Neutrophil (primary cell): Measurements from ENCODE around the gene DNM1.

ENCODE experiments used
- H3K27ac ChIP-seq: fragments of 200-600 bp; sonication (generic); 2 replicates; pipeline ENCODE4 v1.5.1; 2016; ENCODE audit warnings: mild to moderate bottlenecking, moderate library complexity
- H3K27me3 ChIP-seq: fragments of 200-600 bp; sonication (generic); 2 replicates; pipeline ENCODE4 v1.6.0; 2016; ENCODE audit warnings: mild to moderate bottlenecking
- H3K36me3 ChIP-seq: fragments of 200-600 bp; sonication (generic); 2 replicates; pipeline ENCODE4 v1.5.1; 2017
- H3K4me1 ChIP-seq, 2 experiments: fragments of 200-600 bp in 1 of 2; sonication (generic) in 1 of 2; 1 replicate in 1 of 2; 2 replicates in 1 of 2; pipeline versions ENCODE4 v1.5.1 to v1.6.1; 2013 to 2016; ENCODE audit warnings: low read depth in 1 of 2, low read length in 1 of 2, mild to moderate bottlenecking in 1 of 2, moderate library complexity in 1 of 2; ENCODE audit not compliant: control insufficient read depth in 1 of 2, insufficient read depth in 1 of 2
- H3K4me3 ChIP-seq, 2 experiments: fragments of 200-600 bp in 1 of 2; sonication (generic) in 1 of 2; 1 replicate in 1 of 2; 2 replicates in 1 of 2; pipeline ENCODE4 v1.5.1; 2013 to 2016; ENCODE audit warnings: low read depth in 1 of 2, low read length in 1 of 2, mild to moderate bottlenecking in 1 of 2, moderate library complexity in 1 of 2
- H3K9me3 ChIP-seq: fragments of 200-600 bp; sonication (generic); 2 replicates; pipeline ENCODE4 v1.5.1; 2016
- TF ChIP-seq, protein P1 (sequence below): fragments of 200-600 bp; sonication (generic); IDR thresholded peaks from 2 replicates; pipeline ENCODE4 v1.5.1; 2016; ENCODE audit warnings: antibody characterized with exemption

The DNM1 gene

DNA sequence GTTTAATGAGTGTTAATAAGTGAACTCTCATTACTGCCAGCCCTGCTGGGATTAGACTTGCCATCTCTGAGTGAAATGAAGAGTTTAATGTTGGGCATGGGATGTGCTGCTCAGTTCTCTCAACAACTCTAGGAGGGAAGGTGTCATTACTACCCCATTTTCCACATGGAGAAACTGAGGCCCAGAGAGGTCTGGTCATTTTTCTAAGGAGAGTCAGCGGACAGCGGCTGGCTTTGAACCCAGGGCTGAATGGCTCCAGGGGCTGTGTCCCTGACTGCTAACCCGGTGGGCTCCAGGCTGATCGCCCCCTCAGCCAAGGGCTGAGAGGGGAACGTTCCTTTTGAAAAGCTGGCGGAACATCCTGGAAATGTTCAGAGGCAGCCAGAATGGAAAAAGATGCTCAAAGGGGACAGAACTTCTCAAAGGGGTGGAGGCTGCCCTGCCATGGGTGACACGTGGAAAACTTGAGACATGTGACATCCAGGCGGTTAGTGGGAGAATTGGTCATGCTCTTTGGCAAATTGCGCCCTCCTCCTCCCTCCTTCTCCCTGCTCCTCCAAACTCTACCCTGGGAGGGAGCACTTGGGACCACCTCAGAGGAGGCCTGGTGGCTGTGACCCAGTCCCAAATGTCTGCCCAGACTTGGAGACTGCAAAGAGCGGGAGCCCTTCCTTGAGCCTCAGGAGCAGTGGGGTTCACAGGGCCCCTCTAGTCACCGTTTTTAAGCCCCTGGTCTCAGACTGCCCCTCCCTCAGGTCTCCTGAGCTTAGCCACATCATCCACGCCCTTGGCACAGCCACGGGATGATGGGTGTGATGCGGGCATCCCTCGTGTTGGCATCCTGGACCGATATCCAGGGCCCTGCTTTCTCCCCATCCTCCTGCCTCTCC lies 28.7 kb downstream of the DNM1 start:
- TF ChIP-seq, protein P1, sequence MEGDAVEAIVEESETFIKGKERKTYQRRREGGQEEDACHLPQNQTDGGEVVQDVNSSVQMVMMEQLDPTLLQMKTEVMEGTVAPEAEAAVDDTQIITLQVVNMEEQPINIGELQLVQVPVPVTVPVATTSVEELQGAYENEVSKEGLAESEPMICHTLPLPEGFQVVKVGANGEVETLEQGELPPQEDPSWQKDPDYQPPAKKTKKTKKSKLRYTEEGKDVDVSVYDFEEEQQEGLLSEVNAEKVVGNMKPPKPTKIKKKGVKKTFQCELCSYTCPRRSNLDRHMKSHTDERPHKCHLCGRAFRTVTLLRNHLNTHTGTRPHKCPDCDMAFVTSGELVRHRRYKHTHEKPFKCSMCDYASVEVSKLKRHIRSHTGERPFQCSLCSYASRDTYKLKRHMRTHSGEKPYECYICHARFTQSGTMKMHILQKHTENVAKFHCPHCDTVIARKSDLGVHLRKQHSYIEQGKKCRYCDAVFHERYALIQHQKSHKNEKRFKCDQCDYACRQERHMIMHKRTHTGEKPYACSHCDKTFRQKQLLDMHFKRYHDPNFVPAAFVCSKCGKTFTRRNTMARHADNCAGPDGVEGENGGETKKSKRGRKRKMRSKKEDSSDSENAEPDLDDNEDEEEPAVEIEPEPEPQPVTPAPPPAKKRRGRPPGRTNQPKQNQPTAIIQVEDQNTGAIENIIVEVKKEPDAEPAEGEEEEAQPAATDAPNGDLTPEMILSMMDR: no peak
- H3K36me3 ChIP-seq: no peaks in the 10 kb centered on the region
- H3K4me1 ChIP-seq: no peaks in the 10 kb centered on the region
- no peak overlapping the region for H3K4me3 ChIP-seq
- H3K27ac ChIP-seq: no peak overlapping the region
- H3K9me3 ChIP-seq: no peaks in the 10 kb centered on the region
- no peaks in the 10 kb centered on the region for H3K27me3 ChIP-seq

DNA sequence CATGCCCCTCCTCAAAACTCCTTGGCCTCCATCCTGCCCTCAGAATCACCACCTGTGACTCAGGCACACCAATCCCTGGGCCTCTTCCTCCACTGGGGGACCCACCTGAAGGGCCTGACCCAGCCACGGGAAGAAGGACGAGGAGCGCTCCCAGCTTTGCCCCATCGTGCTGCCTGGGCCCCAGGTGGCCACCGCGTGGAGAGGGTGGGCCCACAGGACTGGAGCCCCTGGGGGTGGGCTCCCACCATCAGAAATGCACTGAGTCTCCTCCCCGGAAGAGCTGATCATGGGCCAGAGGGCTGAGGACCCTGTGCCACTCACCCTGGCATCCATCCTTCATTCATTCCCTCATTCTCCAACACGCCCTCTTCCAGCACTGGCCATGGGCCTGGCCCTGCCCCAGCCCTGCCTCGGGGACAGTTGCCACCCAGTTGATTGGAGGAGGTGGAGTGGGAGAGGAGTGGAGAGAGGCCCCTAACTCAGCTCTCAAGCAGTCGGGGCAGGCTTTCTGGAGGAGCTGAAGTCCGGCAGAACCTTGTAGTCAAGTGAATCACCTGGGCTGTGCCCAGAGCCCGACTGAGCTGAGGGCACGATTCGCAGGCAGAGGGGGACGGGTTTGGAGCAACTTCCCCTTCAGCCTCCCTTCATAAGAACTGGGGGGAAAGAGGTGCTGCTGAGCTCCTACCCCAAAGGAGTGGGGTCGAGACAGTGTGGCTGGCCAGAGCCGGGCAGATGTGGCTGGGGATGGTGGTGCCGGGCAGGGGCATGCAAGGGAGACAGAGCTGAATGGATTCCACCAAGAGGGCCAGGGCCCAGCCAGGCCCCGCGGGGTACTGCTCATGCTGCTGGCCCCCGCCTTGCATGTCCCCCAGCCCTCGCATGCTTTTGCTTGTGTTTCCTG lies 29.6 kb downstream of the DNM1 start:
- H3K4me1 ChIP-seq: no peaks in the 10 kb centered on the region
- no peak overlapping the region for H3K4me3 ChIP-seq
- H3K36me3 ChIP-seq: no peaks in the 10 kb centered on the region
- no peak overlapping the region for H3K27ac ChIP-seq
- H3K27me3 ChIP-seq: no peaks in the 10 kb centered on the region
- H3K9me3 ChIP-seq: no peaks in the 10 kb centered on the region
- TF ChIP-seq, protein P1: no peak

DNA sequence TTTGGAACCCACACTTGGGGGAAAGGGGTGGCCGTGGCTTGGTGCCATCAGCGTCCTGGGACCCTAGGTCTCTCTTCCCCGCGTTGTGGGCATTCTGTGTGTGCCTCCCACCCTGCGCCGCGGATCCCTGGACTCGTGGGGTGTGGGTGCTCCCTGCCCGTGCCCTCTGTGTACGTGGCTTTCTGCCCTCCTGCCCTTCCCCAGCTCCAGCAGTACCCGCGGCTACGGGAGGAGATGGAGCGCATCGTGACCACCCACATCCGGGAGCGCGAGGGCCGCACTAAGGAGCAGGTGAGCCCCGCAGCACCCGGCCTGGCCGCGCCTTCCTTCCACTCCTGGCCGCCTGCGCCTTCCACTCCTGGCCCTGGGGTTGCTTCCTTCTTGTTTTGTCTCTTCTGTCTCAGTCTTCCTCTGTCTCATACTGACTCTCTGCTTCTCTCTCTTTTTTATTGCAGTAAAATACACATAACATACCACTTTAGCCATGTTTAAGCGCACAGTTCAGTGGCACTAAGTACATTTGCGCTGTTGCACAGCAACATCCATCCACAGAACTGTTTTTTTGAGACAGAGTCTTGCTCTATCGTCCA lies 30.7 kb downstream of the DNM1 start:
- H3K36me3 ChIP-seq: no peaks in the 10 kb centered on the region
- TF ChIP-seq, protein P1: no peak
- H3K4me1 ChIP-seq: no peaks in the 10 kb centered on the region
- no peaks in the 10 kb centered on the region for H3K9me3 ChIP-seq
- H3K4me3 ChIP-seq: no peak overlapping the region
- no peaks in the 10 kb centered on the region for H3K27me3 ChIP-seq
- no peak overlapping the region for H3K27ac ChIP-seq

DNA sequence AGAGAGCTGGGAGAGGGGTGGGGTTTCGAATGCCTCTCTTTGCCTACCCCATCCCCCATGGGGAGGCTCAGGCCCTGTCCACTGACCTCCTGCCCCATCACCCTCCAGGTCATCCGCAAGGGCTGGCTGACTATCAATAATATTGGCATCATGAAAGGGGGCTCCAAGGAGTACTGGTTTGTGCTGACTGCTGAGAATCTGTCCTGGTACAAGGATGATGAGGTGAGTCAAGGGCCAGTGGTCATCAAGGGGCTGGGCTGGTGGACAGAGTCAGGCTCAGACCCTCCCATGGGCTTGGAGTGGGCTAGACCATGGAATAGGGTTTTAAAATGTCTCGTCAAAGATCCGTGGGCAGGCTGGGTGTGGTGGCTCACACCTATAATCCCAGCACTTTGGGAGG lies 38.9 kb downstream of the DNM1 start:
- Histone ChIP-seq H3K4me3 (no peak overlapping the region), H3K9me3 (no peaks in the 10 kb centered on the region), H3K36me3 (no peaks in the 10 kb centered on the region), H3K27ac (no peak overlapping the region), H3K4me1 (peaks cover 22 to 25% of the 10 kb centered on the region in 2 experiments), H3K27me3 (peaks cover 5% of the 10 kb centered on the region)
- TF ChIP-seq, protein P1: no peak

DNA sequence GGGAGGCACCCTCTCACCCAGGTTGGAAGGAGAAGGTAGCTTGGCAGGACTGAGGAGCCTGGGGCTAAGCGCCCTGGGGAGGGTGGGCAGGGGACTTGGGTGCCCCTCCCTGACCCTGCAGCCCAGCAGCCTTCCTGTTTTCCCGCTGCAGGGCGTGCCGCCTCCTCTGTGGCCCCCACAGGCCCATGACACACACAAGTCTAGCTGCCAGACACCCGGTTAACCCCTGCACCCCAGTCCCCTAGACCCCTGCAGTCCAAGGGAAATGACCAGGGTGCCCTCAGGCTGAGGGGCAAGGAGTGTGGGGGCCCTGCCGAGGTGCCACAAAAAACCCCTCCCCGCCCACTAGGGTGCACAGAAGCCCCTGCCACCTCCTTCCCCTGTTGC lies 39.6 kb downstream of the DNM1 start:
- peaks cover 22 to 25% of the 10 kb centered on the region in 2 experiments for H3K4me1 ChIP-seq
- no peak overlapping the region for H3K27ac ChIP-seq
- H3K9me3 ChIP-seq: no peaks in the 10 kb centered on the region
- peaks cover 5% of the 10 kb centered on the region for H3K27me3 ChIP-seq
- TF ChIP-seq, protein P1: no peak
- no peak overlapping the region for H3K4me3 ChIP-seq
- H3K36me3 ChIP-seq: no peaks in the 10 kb centered on the region
